Caco-2 (cell line): ENCODE measurements around the gene BTG2. TPM values are rescaled to one million over a fixed set of nuclear protein-coding genes. Genes with fewer than 3 reads are reported as not detected.

Experiments used
- BruUV-seq: library from RNA; stranded (reverse); fragments of 400-500 nt; replicated peaks from 2 replicates; lab custom pipeline; 2021; lab: Mats Ljungman, UMichigan
- CTCF ChIA-PET: fragments of 300-600 bp; sonication (Branson Sonifier 250); formaldehyde crosslinking; loops from one replicate; lab custom pipeline; 2022; ENCODE audit warnings: antibody characterized with exemption; lab: Charles Lee
- POLR2A ChIA-PET: fragments of 300-600 bp; sonication (Branson Sonifier 250); formaldehyde crosslinking; loops from one replicate; lab custom pipeline; 2022; ENCODE audit warnings: antibody characterized with exemption; lab: Charles Lee
- DNase-seq, 2 experiments: peaks; one replicate each; pipeline versions ENCODE4 v3.0.0 to v3.0.0-alpha.2; 2020 to 2022
- H3K27me3 ChIP-seq: replicated peaks from 2 replicates; pipeline ENCODE4 v1.6.0; 2011; ENCODE audit warnings: low read length; ENCODE audit not compliant: control insufficient read depth, insufficient read depth
- H3K36me3 ChIP-seq: 2 replicates; pipeline ENCODE4 v1.5.1; 2011; ENCODE audit warnings: low read length; ENCODE audit not compliant: control insufficient read depth, insufficient read depth
- H3K4me1 ChIP-seq: fragments of 250-450 bp; sonication (Bioruptor Pico); 2 replicates; pipeline ENCODE4 v1.5.1; 2020; ENCODE audit warnings: mild to moderate bottlenecking
- H3K4me3 ChIP-seq: 2 replicates; pipeline ENCODE4 v1.5.1; 2011; ENCODE audit warnings: low read depth, mild to moderate bottlenecking, control low read depth, low read length
- H3K9me3 ChIP-seq: fragments of 250-450 bp; sonication (Bioruptor Pico); 2 replicates; pipeline ENCODE4 v1.5.1; 2020; ENCODE audit warnings: mild to moderate bottlenecking, moderate library complexity
- H3K27ac Mint-ChIP-seq: one replicate; pipeline ENCODE4 v1.8.0; 2022; ENCODE audit warnings: mixed read lengths; ENCODE audit not compliant: unreplicated experiment
- H3K27me3 Mint-ChIP-seq: one replicate; pipeline ENCODE4 v1.8.0; 2022; ENCODE audit warnings: mixed read lengths; ENCODE audit not compliant: insufficient read depth, unreplicated experiment
- H3K36me3 Mint-ChIP-seq: one replicate; pipeline ENCODE4 v1.8.0; 2022; ENCODE audit warnings: mild to moderate bottlenecking, mixed read lengths; ENCODE audit not compliant: insufficient read depth, unreplicated experiment
- H3K4me1 Mint-ChIP-seq: one replicate; pipeline ENCODE4 v1.8.0; 2022; ENCODE audit warnings: low read depth, mixed read lengths; ENCODE audit not compliant: unreplicated experiment
- H3K4me3 Mint-ChIP-seq: one replicate; pipeline ENCODE4 v1.8.0; 2022; ENCODE audit warnings: mild to moderate bottlenecking, moderate library complexity, mixed read lengths; ENCODE audit not compliant: unreplicated experiment
- H3K9me3 Mint-ChIP-seq: one replicate; pipeline ENCODE4 v1.8.0; 2022; ENCODE audit warnings: mixed read lengths; ENCODE audit not compliant: unreplicated experiment
- CTCF ChIP-seq, 2 experiments: fragments of 200-600 bp in 1 of 2; IDR thresholded peaks; 1 replicate in 1 of 2; 2 replicates in 1 of 2; pipeline versions ENCODE4 v1.5.1 to v1.8.0; 2011 to 2022; ENCODE audit warnings: antibody characterized with exemption in 1 of 2, control low read depth in 1 of 2, inconsistent platforms in 1 of 2, low read depth in 1 of 2, low read length in 1 of 2, mild to moderate bottlenecking in 1 of 2, moderate library complexity in 1 of 2; ENCODE audit not compliant: insufficient read depth in 1 of 2, severe bottlenecking in 1 of 2, unreplicated experiment in 1 of 2
- intact Hi-C: fragments of 100-400 bp; cut with micrococcal nuclease; formaldehyde crosslinking; loops from one replicate; pipeline ENCODE4 v1.10.0; 2022; ENCODE audit not compliant: unreplicated experiment
- total RNA-seq: library from RNA; stranded (reverse); gene quantifications from 2 replicates; pipeline ENCODE4 v1.2.3, GENCODE V29; 2022

BTG2 gene
- total RNA-seq, 1 experiment from 2014 or later = 21.2 TPM

- TF ChIP-seq CTCF (IDR thresholded peaks at IDR 0.05; ENCODE audit: insufficient read depth in 1 of 2, low read depth in 1 of 2, low read length in 1 of 2, severe bottlenecking in 1 of 2, unreplicated experiment in 1 of 2) = peak; percentile 80 to 83
- H3K27ac Mint-ChIP-seq = no peak overlapping the region
- H3K4me3 Mint-ChIP-seq = no peak overlapping the region
- H3K9me3 Mint-ChIP-seq = no peaks in the 10 kb centered on the region
- no peaks in the 10 kb centered on the region for H3K36me3 Mint-ChIP-seq
- CTCF ChIA-PET = interaction anchor here (0.6 to 5.0 kb wide), 20 partner anchors 10 to 245 kb away, joined by 3 to 90 read pairs (median 4); partner anchors contain the start of gene PPFIA4
- H3K27me3 Mint-ChIP-seq = no peaks in the 10 kb centered on the region
- POLR2A ChIA-PET = no interaction called here
- DNase-seq = peak; percentile 73 to 78
- H3K9me3 ChIP-seq = no peaks in the 10 kb centered on the region
- H3K4me1 ChIP-seq = peaks cover 6% of the 10 kb centered on the region; the same call in 1 of the 2 replicates
- no TSS peak for BruUV-seq
- H3K27me3 ChIP-seq = no peaks in the 10 kb centered on the region
- H3K4me1 Mint-ChIP-seq = peaks cover 12% of the 10 kb centered on the region
- intact Hi-C loops = no loop called here
- no peaks in the 10 kb centered on the region for H3K36me3 ChIP-seq
- no peak overlapping the region for H3K4me3 ChIP-seq
Observed at GRCh38 chr1:203267347-203267846, 37.9 kb upstream of the BTG2 start.

GRCh38 chr1:203267912-203268311 is 37.4 kb upstream of the BTG2 start:
- BruUV-seq = no TSS peak
- no peaks in the 10 kb centered on the region for H3K36me3 Mint-ChIP-seq

More at GRCh38 chr1:203267912-203268311, 37.4 kb upstream of the BTG2 start:
- no peak overlapping the region for H3K27ac Mint-ChIP-seq
- DNase-seq = no peak
- no peak overlapping the region for H3K4me3 Mint-ChIP-seq
- Histone ChIP-seq H3K9me3 (no peaks in the 10 kb centered on the region), H3K27me3 (no peaks in the 10 kb centered on the region), H3K36me3 (no peaks in the 10 kb centered on the region), H3K4me1 (peaks cover 8% of the 10 kb centered on the region), H3K4me3 (no peak overlapping the region)
- H3K27me3 Mint-ChIP-seq = no peaks in the 10 kb centered on the region
- peaks cover 12% of the 10 kb centered on the region for H3K4me1 Mint-ChIP-seq
- no peaks in the 10 kb centered on the region for H3K9me3 Mint-ChIP-seq
- CTCF ChIA-PET = interaction anchor here (0.6 to 5.0 kb wide), 19 partner anchors 9 to 246 kb away, joined by 3 to 90 read pairs (median 4); partner anchors contain the start of gene PPFIA4
- no peak for TF ChIP-seq CTCF (IDR thresholded peaks at IDR 0.05; ENCODE audit: insufficient read depth in 1 of 2, low read depth in 1 of 2, low read length in 1 of 2, severe bottlenecking in 1 of 2, unreplicated experiment in 1 of 2)
- intact Hi-C loops = loop anchor here (2.0 kb wide), 1 partner anchor 149 kb away; no protein-coding TSS in a partner anchor
- POLR2A ChIA-PET = no interaction called here
